GM18519 (cell line): ENCODE measurements around the gene MLX.
"Not testable (repeated sequence)": the region's sequence is repeated elsewhere in the genome, so short reads cannot be mapped to it uniquely, and the experiment has no call there.

Source experiments
- ATAC-seq: cut with Tn5 transposase; IDR thresholded peaks from one replicate; pipeline ENCODE4 v1.9.1; 2021; ENCODE audit warnings: mild to moderate bottlenecking, moderate library complexity; ENCODE audit not compliant: unreplicated experiment, low FRiP score

The MLX gene

GRCh38 chr17:42536048-42536371, 30.9 kb upstream of the MLX start, which contains the start of gene NAGLU:
NAGLU (plus strand) TSS chr17:42536241; CDS start chr17:42536273, 32 bp downstream.
- peak; percentile 54 for ATAC-seq

GRCh38 chr17:42536372-42537155, 30.3 kb upstream of the MLX start:
- ATAC-seq, result peak; percentile 31

- no peak for ATAC-seq
These were observed 29.6 kb upstream of the MLX start for GRCh38 chr17:42537156-42537805.

- no peak for ATAC-seq
These were observed 29.0 kb upstream of the MLX start for GRCh38 chr17:42537826-42538451.

- ATAC-seq, result no peak
These were observed 28.4 kb upstream of the MLX start for GRCh38 chr17:42538482-42538881.

GRCh38 chr17:42540558-42540957, 26.3 kb upstream of the MLX start:
- ATAC-seq, result not testable (repeated sequence)

- ATAC-seq, result no peak
These were observed 25.7 kb upstream of the MLX start for GRCh38 chr17:42541041-42541833.

GRCh38 chr17:42543190-42544079, 23.5 kb upstream of the MLX start:
- ATAC-seq, result no peak

GRCh38 chr17:42544874-42545283, 22.0 kb upstream of the MLX start:
- no peak for ATAC-seq

GRCh38 chr17:42545755-42546505, 21.0 kb upstream of the MLX start:
- not testable (repeated sequence) for ATAC-seq

GRCh38 chr17:42547001-42547461, 19.9 kb upstream of the MLX start:
- no peak for ATAC-seq

GRCh38 chr17:42547698-42548069, 19.2 kb upstream of the MLX start:
- ATAC-seq, result no peak

- no peak for ATAC-seq
These were observed 18.6 kb upstream of the MLX start for GRCh38 chr17:42548070-42548837.

GRCh38 chr17:42548993-42549755, 17.7 kb upstream of the MLX start:
- ATAC-seq, result no peak

GRCh38 chr17:42552736-42553135, 14.2 kb upstream of the MLX start, which contains the start of gene HSD17B1:
HSD17B1 (plus strand) TSS chr17:42552923; CDS start chr17:42552934, 11 bp downstream.
- ATAC-seq, result not testable (repeated sequence)

- no peak for ATAC-seq
These were observed 13.6 kb upstream of the MLX start for GRCh38 chr17:42553161-42553818.

GRCh38 chr17:42553866-42554249, 13.0 kb upstream of the MLX start:
- ATAC-seq, result no peak
